ENCODE data around the gene IZUMO1. TPM values are rescaled to one million over a fixed set of nuclear protein-coding genes. Genes with fewer than 3 reads are reported as not detected.

IZUMO1 gene
- total RNA-seq, 1 donor from 2014 or later: not detected

DNA sequence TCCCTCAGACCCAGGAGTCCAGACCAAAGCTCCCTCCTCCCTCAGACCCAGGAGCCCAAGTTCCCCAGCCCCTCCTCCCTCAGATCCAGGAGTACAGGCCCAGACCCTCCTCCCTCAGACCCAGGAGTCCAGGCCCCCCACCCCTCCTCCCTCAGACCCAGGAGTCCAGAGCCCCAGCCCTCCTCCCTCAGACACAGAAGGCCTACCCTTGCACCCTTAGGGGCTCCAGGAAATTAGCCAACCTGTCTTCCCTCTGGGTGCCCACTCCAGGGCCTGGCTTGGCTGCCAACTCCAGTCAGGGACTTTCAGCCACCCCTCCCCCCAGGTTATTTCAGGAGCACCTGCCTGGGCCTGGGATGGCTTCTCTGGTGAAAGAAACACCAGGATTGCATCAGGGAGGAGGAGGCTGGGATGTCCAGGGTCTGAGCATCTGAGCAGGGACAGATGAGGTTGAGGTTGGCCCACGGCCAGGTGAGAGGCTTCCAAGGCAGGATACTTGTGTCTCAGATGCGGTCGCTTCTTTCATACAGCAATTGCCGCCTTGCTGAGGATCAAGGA is 8.5 kb upstream of the IZUMO1 start, which contains the start of gene FGF21:
TSS of gene FGF21 (plus strand) at position 441 of the 558 bp plus-strand sequence. CDS start 713 bp downstream, outside the sequence.
- no peaks in the 10 kb centered on the region for H3K36me3 Mint-ChIP-seq (ENCODE audit: low read depth)
- intact Hi-C loops (cut with micrococcal nuclease): no loop called here
- H3K27me3 Mint-ChIP-seq (ENCODE audit: insufficient read depth): peaks cover 24% of the 10 kb centered on the region
- peaks cover 11% of the 10 kb centered on the region for H3K4me1 Mint-ChIP-seq (ENCODE audit: low read depth)
- H3K27ac Mint-ChIP-seq: no peak within 1 kb of the TSS
- no peak within 1 kb of the TSS for H3K4me3 Mint-ChIP-seq
- DNase-seq (ENCODE audit: low spot score): no peak
- H3K9me3 Mint-ChIP-seq: no peaks in the 10 kb centered on the region

DNA sequence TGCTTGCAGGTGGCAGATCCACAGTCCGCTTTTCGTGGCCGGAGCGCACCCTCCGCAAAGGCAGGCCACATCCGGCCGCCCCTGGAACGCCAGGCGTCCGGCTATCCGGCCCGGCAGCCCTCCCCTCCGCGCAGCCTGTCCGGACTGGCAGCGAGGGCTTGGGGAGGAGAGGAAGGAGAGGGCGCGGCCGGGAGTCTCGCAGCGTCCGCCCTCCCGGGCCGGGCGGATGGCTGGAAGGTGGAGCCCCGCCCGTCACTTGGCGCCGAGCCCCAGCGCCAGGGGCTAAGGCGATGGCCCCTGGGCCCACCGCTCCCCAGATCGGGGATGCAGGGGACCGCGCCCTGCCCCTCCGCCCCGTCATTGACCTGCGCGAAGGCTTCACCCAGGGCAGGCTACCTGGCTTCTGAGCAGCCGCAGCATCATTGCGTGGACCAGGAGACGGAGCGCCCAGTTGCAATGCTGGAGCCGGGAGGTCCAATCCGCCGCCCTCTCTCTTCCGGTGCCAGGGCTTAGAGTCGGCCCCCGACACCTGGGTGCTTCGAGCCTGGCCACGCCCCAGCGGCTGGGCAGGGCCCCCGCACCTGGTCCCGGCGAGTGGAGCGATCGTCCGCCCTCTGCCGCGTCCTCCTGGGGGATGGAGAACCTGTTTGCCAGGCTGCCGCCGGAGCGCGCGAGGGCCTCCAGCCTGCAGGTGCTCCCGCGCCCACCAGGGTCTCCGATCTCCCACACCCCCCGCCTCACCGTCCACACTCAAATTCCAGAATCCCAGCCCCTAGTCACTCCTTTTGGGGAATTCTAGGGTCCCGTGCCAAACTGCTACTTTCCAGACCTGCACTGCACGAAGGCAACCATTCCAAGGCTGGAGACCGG is 6.0 kb upstream of the IZUMO1 start, which contains the start of gene FUT1:
TSS of gene FUT1 (minus strand) at position 146 of the 870 bp plus-strand sequence. CDS start 1,360 bp downstream, outside the sequence.
- H3K4me1 Mint-ChIP-seq (ENCODE audit: low read depth): peaks cover 11% of the 10 kb centered on the region
- H3K27me3 Mint-ChIP-seq (ENCODE audit: insufficient read depth): peaks cover 24% of the 10 kb centered on the region
- peak; percentile 16 for DNase-seq (ENCODE audit: low spot score)
- H3K36me3 Mint-ChIP-seq (ENCODE audit: low read depth): no peaks in the 10 kb centered on the region
- no peaks in the 10 kb centered on the region for H3K9me3 Mint-ChIP-seq
- intact Hi-C loops (cut with micrococcal nuclease): no loop called here
- H3K27ac Mint-ChIP-seq: peak within 1 kb of the TSS; percentile 63
- peak within 1 kb of the TSS; percentile 81 for H3K4me3 Mint-ChIP-seq

DNA sequence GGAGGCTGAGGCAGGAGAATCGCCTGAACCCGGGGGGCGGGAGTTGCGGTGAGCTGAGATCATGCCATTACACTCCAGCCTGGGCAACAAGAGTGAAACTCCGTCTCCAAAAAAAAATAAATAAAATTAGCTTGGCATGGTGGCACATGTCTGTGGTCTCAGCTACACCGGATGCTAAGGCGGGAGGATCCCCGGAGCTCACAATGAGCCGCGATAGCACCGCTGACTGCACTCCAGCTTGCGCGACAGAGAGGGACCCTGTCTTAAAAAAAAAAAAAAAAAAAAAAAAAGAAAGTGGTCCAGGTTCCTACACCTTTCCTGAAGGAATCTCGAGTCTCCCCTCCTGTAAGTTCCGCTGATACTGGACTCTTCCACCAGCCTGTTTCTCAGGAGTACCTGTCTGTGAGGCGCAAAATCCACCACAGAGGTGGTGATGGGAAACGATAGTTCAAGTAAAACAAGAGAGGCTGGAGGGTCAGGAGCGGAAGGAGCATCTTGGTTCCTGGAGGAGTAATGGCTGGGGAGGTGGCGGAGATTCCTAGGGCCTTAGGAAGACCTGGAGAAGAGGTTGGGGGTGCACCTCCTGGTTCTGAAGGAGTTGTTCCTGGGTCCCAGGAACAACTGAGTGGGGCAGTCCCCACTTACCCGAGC is 5.3 kb upstream of the IZUMO1 start:
- Mint-ChIP-seq H3K27ac (no peak overlapping the region), H3K27me3 (ENCODE audit: insufficient read depth) (peaks cover 24% of the 10 kb centered on the region), H3K36me3 (ENCODE audit: low read depth) (no peaks in the 10 kb centered on the region), H3K9me3 (no peaks in the 10 kb centered on the region), H3K4me3 (peak overlapping the region; percentile 81), H3K4me1 (ENCODE audit: low read depth) (peaks cover 11% of the 10 kb centered on the region)
- intact Hi-C loops (cut with micrococcal nuclease): no loop called here
- DNase-seq (ENCODE audit: low spot score): no peak

DNA sequence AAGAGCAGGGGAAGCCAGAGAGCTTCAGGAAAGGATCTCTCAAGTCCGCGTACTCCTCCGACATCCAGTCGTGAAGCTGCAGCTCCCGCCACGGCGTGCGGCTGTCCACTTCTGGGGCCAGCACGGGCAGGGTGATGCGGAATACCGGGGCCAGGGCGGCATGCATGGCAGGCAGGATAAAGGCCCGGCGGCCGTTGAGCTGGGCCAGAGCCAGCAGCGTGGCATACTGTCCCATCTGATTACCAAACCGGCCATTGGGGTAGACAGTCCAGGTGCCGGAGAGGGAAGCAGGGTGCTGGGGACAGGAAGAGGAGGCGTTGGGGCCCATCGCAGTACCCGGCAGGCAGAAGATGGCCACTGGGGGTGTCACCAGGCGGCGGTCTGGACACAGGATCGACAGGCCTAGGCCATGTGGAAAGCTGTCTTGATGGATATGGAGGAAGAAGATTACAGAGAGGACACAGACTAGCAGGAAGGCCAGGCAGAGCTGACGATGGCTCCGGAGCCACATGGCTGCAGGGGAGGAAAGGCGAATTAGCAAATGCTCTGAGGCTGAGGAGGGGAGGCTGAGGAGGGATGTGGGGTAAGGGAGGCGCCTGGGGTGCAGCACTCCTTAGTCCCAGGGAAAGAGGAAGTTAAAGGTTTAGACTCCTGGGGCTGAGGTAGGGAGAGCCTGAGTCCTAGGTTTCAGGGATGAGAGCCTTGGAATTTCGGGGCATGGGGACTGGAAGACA is 4.2 kb upstream of the IZUMO1 start:
- no peak for DNase-seq (ENCODE audit: low spot score)
- Mint-ChIP-seq H3K36me3 (ENCODE audit: low read depth) (no peaks in the 10 kb centered on the region), H3K4me3 (peak overlapping the region; percentile 20), H3K4me1 (ENCODE audit: low read depth) (peaks cover 17% of the 10 kb centered on the region), H3K27me3 (ENCODE audit: insufficient read depth) (peaks cover 24% of the 10 kb centered on the region), H3K27ac (peak overlapping the region; percentile 27), H3K9me3 (no peaks in the 10 kb centered on the region)
- intact Hi-C loops (cut with micrococcal nuclease): no loop called here

DNA sequence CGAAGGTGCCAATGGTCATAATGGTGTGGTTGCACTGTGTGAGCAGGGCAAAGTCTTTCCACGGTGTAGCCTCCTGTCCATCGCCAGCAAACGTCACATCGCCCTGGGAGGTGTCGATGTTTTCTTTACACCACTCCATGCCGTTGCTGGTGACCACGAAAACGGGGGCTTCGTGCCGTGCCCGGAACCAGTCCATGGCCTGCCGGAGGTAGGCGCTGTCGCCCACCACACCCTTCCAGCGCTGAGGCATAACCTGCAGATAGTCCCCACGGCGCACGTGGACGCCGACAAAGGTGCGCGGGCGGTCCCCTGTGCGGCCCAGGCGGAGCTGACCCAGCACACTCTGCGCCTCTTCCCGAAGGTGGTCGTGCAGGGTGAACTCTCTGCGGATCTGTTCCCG is 3.6 kb upstream of the IZUMO1 start:
- H3K9me3 Mint-ChIP-seq: no peaks in the 10 kb centered on the region
- H3K36me3 Mint-ChIP-seq (ENCODE audit: low read depth): no peaks in the 10 kb centered on the region
- DNase-seq (ENCODE audit: low spot score): no peak
- H3K27ac Mint-ChIP-seq: no peak overlapping the region
- peaks cover 23% of the 10 kb centered on the region for H3K4me1 Mint-ChIP-seq (ENCODE audit: low read depth)
- intact Hi-C loops (cut with micrococcal nuclease): no loop called here
- peaks cover 21% of the 10 kb centered on the region for H3K27me3 Mint-ChIP-seq (ENCODE audit: insufficient read depth)
- no peak overlapping the region for H3K4me3 Mint-ChIP-seq

DNA sequence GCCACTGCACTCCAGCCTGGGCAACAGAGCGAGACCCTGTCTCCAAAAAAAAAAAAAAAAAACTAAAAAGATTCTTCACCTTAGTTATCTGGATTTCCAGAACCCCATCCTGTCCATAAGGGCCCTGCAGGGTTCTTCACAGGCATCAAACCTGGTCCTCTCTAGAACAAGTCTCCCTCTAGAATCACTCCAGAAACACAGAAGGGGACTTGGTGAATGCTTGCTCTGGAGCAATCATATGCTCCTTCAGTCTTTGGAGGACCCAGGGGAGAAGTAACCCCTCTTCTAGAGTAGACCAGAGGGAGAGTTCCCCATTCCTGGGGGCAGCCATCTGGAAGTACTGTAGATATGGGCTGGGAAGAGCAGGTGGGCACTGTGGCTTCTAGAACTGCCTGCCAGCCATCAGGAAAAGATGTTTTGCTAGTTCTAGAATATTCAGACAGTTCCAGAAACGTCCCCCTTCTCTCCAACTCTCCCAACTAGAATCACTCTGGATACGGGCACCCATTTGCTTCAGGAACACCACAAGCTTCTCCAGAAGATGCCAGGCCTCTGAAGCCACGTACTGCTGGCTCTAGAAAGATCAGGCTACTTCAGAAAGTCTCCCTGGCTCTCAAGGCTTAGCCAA is 3.0 kb upstream of the IZUMO1 start:
- Mint-ChIP-seq H3K36me3 (ENCODE audit: low read depth) (no peaks in the 10 kb centered on the region), H3K27me3 (ENCODE audit: insufficient read depth) (peaks cover 21% of the 10 kb centered on the region), H3K27ac (no peak overlapping the region), H3K4me3 (no peak overlapping the region), H3K9me3 (no peaks in the 10 kb centered on the region), H3K4me1 (ENCODE audit: low read depth) (peaks cover 27% of the 10 kb centered on the region)
- no peak for DNase-seq (ENCODE audit: low spot score)
- intact Hi-C loops (cut with micrococcal nuclease): loop anchor here (10.0 kb wide), 1 partner anchor 335 kb away; no protein-coding TSS in a partner anchor

DNA sequence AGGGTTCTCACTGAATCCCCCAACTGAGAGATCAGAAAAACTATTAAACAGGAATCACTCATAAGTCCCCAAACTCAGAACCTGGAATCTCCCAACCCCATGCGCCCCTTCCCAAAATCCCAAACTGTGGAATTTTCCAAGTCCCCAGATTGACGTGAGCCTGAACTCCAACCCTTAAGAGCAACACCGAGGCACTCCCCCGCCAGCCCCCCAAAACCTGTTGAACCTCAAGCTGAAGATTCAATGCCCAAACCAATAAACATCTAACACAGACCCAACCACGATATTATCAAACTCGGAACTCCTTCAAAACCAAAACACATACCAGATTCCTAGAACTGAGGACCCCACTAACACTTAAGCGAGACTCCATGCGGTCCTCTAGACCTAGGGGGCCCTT is 599 bp downstream of the IZUMO1 start:
- no peak for DNase-seq (ENCODE audit: low spot score)
- H3K4me1 Mint-ChIP-seq (ENCODE audit: low read depth): peaks cover 24% of the 10 kb centered on the region
- H3K27ac Mint-ChIP-seq: peak overlapping the region; percentile 6
- H3K9me3 Mint-ChIP-seq: no peaks in the 10 kb centered on the region
- H3K4me3 Mint-ChIP-seq: no peak overlapping the region
- no peaks in the 10 kb centered on the region for H3K36me3 Mint-ChIP-seq (ENCODE audit: low read depth)
- intact Hi-C loops (cut with micrococcal nuclease): loop anchor here (2.0 to 10.0 kb wide), 2 partner anchors 247 to 331 kb away; partner anchors contain the start of genes GYS1 and RUVBL2
- H3K27me3 Mint-ChIP-seq (ENCODE audit: insufficient read depth): peaks cover under 1% of the 10 kb centered on the region

DNA sequence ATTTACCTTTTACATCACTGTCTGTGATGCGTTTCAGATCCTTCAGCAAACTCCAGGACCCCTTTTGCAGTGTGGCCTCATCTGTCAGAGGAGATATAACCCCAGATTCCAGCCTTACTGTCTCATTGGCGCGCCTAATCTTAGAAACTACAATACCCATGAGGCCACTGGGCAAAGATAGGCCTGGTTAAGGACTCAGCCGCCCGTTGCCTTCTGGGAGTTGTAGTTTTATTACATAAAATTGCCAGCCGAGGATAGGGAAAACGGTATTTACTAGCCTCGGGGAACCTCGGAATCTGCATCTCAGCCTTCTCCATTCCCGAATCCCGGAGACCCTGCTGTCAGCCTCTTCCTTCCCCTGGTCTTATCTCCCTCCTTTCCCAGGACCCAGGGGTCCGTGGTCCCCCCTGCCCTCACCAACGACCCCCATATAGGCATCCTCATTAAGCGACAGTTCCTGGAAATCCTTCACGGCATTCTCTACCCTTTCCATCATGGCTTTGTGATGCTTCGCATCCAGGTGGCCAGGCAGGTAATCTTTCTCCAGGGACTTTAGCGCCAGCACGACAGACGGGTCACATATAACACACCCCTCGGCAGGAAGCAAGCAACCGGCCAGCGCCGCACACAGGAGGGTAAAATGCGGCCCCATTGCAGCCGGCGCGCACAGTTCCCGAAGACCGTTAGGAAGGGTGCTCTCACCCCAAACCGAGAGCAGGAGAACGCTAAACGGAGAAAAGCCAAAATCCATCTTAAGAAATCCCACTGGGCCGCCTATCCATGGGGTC is 1.3 kb downstream of the IZUMO1 start:
- H3K9me3 Mint-ChIP-seq: no peaks in the 10 kb centered on the region
- intact Hi-C loops (cut with micrococcal nuclease): loop anchor here (1.0 to 10.0 kb wide), 3 partner anchors 24 to 331 kb away; no protein-coding TSS in a partner anchor
- no peaks in the 10 kb centered on the region for H3K27me3 Mint-ChIP-seq (ENCODE audit: insufficient read depth)
- peak overlapping the region; percentile 34 for H3K27ac Mint-ChIP-seq
- H3K4me3 Mint-ChIP-seq: no peak overlapping the region
- peaks cover 25% of the 10 kb centered on the region for H3K4me1 Mint-ChIP-seq (ENCODE audit: low read depth)
- peak; percentile 32 for DNase-seq (ENCODE audit: low spot score)
- H3K36me3 Mint-ChIP-seq (ENCODE audit: low read depth): no peaks in the 10 kb centered on the region

DNA sequence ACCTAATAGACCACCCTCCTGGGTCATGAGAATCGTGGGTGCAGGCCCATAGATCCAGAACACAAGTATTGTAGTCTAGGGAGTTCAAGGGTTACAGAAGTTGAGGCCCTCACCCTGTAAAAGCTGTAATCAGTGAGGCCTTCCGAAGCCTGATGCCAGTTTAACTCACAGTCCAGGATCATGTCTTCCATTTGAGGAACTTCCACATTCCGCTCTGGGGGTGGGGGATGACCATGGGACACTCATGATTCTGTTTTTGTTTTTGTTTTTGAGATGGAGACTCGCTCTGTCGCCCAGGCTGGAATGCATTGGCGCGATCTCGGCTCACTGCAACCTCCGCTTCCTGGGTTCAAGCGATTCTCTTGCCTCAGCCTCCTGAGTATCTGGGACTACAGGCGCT is 4.6 kb downstream of the IZUMO1 start:
- H3K4me1 Mint-ChIP-seq (ENCODE audit: low read depth): peaks cover 29% of the 10 kb centered on the region
- H3K9me3 Mint-ChIP-seq: no peaks in the 10 kb centered on the region
- no peaks in the 10 kb centered on the region for H3K36me3 Mint-ChIP-seq (ENCODE audit: low read depth)
- intact Hi-C loops (cut with micrococcal nuclease): loop anchor here (10.0 kb wide), 1 partner anchor 327 kb away; no protein-coding TSS in a partner anchor
- DNase-seq (ENCODE audit: low spot score): no peak
- no peaks in the 10 kb centered on the region for H3K27me3 Mint-ChIP-seq (ENCODE audit: insufficient read depth)
- H3K27ac Mint-ChIP-seq: no peak overlapping the region
- no peak overlapping the region for H3K4me3 Mint-ChIP-seq

DNA sequence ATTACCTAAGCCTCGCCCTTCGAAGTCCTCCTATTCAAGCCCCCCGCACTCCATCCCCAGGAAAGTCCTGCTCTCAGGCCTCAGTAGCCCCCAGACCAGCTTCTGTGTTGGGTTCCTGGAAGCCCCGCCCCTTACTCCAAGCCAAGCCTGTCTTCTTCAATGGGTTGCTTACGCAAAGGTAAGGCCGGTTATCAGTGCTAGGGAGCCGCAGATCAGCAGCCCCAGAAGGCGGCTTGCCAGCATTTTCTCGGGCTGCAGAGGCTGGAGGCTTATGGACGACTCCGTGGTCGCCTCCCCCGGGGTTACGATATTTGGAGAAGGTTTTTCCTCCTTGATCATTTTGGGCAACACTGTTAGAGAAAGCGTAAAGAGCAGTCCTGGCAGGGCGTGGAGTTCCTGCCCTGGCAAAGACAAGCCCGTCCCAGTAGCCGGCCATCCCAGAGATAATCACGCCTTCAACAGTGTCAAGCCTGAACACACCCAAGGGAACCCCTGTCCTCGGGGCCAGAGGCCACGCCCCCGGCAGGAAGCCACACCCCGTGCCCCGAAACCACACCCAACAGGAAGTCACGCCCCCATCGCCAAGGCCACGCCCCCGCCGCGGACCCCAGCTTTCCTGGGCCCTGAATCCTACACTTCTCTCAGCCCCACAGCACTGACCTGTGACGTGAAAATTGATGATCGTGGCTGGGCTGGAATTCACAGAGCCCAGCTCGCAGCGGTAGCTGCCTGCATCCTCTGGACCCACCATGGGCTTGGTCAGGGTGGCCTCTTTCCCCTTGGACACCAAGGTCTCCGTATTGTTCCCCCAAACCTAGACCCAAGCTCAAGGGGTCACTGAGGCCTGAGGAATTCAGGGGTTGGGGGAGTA is 5.3 kb downstream of the IZUMO1 start:
- intact Hi-C loops (cut with micrococcal nuclease): loop anchor here (10.0 kb wide), 1 partner anchor 327 kb away; no protein-coding TSS in a partner anchor
- Mint-ChIP-seq H3K9me3 (no peaks in the 10 kb centered on the region), H3K27me3 (ENCODE audit: insufficient read depth) (no peaks in the 10 kb centered on the region), H3K36me3 (ENCODE audit: low read depth) (no peaks in the 10 kb centered on the region), H3K27ac (no peak overlapping the region), H3K4me3 (no peak overlapping the region), H3K4me1 (ENCODE audit: low read depth) (peaks cover 28% of the 10 kb centered on the region)
- no peak for DNase-seq (ENCODE audit: low spot score)

Measured in activated T-helper 1 cell treated with anti-CD3 and anti-CD28 coated beads, Interleukin-12 subunit alpha, Interleukin-12 subunit beta, Interleukin-2, Interleukin-4 antibody, amounts not matched to agents 30 ng/mL and 10 ng/mL and 1 ng/mL, durations not matched to agents 14 hours and 24 hours and 36 hours (primary cell).